ENCODE measurements around the gene TAF4B.

Gene TAF4B

DNA sequence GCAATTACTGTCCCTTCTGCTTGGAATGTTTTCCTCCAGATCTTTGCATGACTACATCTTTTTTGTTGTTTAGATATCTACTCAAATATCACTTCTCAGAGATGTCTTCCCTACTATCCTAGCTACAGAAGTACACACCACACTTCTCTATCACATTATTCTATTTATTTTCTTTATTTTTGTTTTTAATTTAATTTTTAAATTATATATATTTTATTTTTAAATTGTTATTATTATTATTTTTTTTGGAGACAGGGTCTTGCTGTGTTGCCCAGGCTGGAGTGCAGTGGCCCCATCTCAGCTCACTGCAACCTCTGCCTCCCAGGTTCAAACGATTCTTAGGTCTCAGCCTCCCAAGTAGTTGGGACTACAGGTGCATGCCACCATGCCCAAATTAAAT lies 106.7 kb downstream of the TAF4B start:
- TF ChIP-seq GATA3 (IDR thresholded peaks at IDR 0.05; ENCODE audit: low read depth, low read length) (no peak), GATA2 (IDR thresholded peaks at IDR 0.05; ENCODE audit: low read depth, low read length) (no peak)

GRCh38 chr18:26335156-26335555 lies 108.9 kb downstream of the TAF4B start:
- TF ChIP-seq GATA2 (IDR thresholded peaks at IDR 0.05; ENCODE audit: low read depth, low read length), result no peak

- no peak for TF ChIP-seq GATA2 (IDR thresholded peaks at IDR 0.05; ENCODE audit: low read depth, low read length)
- no peak for TF ChIP-seq GATA3 (IDR thresholded peaks at IDR 0.05; ENCODE audit: low read depth, low read length)
Measured at GRCh38 chr18:26335571-26336487, 109.6 kb downstream of the TAF4B start.

DNA sequence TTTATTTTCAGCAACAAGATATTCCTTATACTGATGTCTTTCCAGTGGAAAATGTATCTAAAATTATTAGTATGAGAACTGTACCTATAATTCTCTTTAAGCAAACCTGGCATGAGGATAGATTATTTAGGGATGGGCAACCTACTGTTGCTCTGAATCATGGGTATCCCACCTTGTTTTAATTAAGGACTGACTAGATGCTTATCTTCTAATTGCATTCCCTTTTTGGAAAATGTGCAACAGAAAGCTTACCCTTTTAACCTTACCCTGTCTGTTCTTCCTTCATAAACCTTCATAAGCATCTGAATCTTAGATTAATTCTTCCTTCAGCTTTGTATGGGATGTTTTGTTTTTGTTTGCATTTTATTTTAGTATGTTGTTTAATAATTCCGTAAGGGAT lies 110.3 kb downstream of the TAF4B start:
- TF ChIP-seq GATA3 (IDR thresholded peaks at IDR 0.05; ENCODE audit: low read depth, low read length) (peak; percentile 95), GATA2 (IDR thresholded peaks at IDR 0.05; ENCODE audit: low read depth, low read length) (peak; percentile 83)

- TF ChIP-seq GATA3 (IDR thresholded peaks at IDR 0.05; ENCODE audit: low read depth, low read length) (no peak), GATA2 (IDR thresholded peaks at IDR 0.05; ENCODE audit: low read depth, low read length) (no peak)
Measured at GRCh38 chr18:26342646-26343045, 116.4 kb downstream of the TAF4B start.

DNA sequence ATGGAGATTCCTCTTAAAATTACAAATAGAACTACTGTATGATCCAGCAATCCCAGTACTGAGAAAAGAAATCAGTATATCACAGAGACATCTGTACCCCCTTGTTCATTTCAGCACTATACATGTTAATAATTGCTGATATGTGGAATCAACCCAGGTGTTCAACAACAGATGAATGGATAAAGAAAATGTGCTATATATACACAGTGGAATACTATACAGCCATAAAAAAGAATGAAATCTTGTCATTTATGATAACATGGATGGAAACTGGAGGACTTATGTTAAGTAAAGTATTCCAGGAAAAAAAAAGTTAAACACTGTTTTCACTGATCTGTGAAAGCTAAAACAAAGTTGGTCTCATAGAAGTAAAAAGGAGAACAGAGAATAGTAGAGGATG lies 124.7 kb downstream of the TAF4B start:
- no peak for TF ChIP-seq GATA3 (IDR thresholded peaks at IDR 0.05; ENCODE audit: low read depth, low read length)
- no peak for TF ChIP-seq GATA2 (IDR thresholded peaks at IDR 0.05; ENCODE audit: low read depth, low read length)

- TF ChIP-seq GATA2 (IDR thresholded peaks at IDR 0.05; ENCODE audit: low read depth, low read length) (no peak), GATA3 (IDR thresholded peaks at IDR 0.05; ENCODE audit: low read depth, low read length) (no peak)
Measured at GRCh38 chr18:26356045-26356785, 130.0 kb downstream of the TAF4B start.

DNA sequence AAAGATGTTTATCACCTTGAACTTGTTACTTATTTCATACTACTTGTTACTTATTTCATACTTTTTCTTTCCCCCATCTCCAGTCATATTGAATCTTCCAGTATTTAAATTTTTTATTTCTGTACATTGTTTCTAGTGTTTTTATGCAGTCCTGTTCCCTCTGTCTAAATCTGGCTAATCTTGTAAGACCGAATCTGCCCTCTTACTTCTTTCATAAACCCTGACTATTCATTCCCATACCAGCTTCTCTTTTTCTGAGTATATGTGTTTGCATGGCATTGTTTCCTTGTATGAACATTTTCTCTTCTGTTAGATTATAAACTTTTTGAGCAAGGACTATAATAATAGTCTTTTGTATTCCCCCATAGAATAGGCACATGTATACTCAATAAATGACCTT lies 131.7 kb downstream of the TAF4B start:
- no peak for TF ChIP-seq GATA2 (IDR thresholded peaks at IDR 0.05; ENCODE audit: low read depth, low read length)
- TF ChIP-seq GATA3 (IDR thresholded peaks at IDR 0.05; ENCODE audit: low read depth, low read length), result no peak

- no peak for TF ChIP-seq GATA3 (IDR thresholded peaks at IDR 0.05; ENCODE audit: low read depth, low read length)
- no peak for TF ChIP-seq GATA2 (IDR thresholded peaks at IDR 0.05; ENCODE audit: low read depth, low read length)
Measured at GRCh38 chr18:26362021-26362420, 135.8 kb downstream of the TAF4B start.

DNA sequence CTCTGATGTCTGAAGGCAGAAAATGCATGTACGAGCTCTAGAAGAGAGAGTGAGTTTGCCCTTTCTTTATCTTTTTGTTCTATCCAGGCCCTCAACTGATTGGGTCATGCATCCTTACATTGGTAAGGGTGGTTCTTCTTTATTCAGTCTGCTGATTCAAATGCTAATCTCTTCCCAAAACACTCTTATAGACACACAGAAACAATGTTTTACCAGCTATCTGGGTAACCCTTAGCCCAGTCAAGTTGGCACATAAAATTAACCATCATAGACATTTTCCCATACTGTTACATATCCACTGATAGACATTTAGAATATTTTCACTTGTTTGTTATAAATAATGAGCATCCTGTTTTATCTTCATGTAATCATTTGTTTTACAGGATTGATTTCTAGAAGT lies 141.2 kb downstream of the TAF4B start:
- no peak for TF ChIP-seq GATA3 (IDR thresholded peaks at IDR 0.05; ENCODE audit: low read depth, low read length)
- TF ChIP-seq GATA2 (IDR thresholded peaks at IDR 0.05; ENCODE audit: low read depth, low read length), result no peak

- TF ChIP-seq GATA3 (IDR thresholded peaks at IDR 0.05; ENCODE audit: low read depth, low read length), result no peak
- no peak for TF ChIP-seq GATA2 (IDR thresholded peaks at IDR 0.05; ENCODE audit: low read depth, low read length)
Measured at GRCh38 chr18:26370037-26370436, 143.8 kb downstream of the TAF4B start.

- no peak for TF ChIP-seq GATA3 (IDR thresholded peaks at IDR 0.05; ENCODE audit: low read depth, low read length)
Measured at GRCh38 chr18:26376105-26376504, 149.9 kb downstream of the TAF4B start.

DNA sequence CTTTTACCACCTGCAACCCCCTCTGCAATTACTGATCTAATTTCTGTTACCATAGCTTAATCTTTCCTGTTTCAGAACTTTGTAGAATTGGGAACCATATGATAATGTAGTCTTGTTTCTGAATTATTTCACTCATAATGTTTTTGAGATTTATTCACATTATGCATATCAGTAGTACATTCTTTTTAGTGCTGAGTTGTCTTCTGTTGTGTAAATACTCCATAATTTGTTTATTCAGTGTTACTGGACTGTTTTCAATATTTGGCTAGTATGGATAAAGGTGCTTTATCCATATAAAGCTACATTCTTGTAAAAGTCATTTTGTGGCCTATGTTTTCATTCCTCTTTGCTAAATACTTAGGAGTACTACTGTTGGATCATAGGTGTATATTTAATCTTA lies 152.5 kb downstream of the TAF4B start:
- no peak for TF ChIP-seq GATA3 (IDR thresholded peaks at IDR 0.05; ENCODE audit: low read depth, low read length)
- no peak for TF ChIP-seq GATA2 (IDR thresholded peaks at IDR 0.05; ENCODE audit: low read depth, low read length)

- TF ChIP-seq GATA3 (IDR thresholded peaks at IDR 0.05; ENCODE audit: low read depth, low read length), result no peak
- no peak for TF ChIP-seq GATA2 (IDR thresholded peaks at IDR 0.05; ENCODE audit: low read depth, low read length)
Measured at GRCh38 chr18:26383454-26384270, 157.4 kb downstream of the TAF4B start.
